ENCODE measurements around the gene CERS5.
"Not testable (repeated sequence)": the region's sequence is repeated elsewhere in the genome, so short reads cannot be mapped to it uniquely, and the experiment has no call there.

The CERS5 gene

GRCh38 chr12:50186681-50187080 is 19.5 kb upstream of the CERS5 start:
- DNase-seq = no peak

GRCh38 chr12:50185970-50186663 is 18.9 kb upstream of the CERS5 start:
- no peak for DNase-seq

GRCh38 chr12:50185301-50185895 is 18.2 kb upstream of the CERS5 start:
- DNase-seq = no peak

- DNase-seq = no peak
Observed at GRCh38 chr12:50184261-50184660, 17.1 kb upstream of the CERS5 start.

GRCh38 chr12:50182461-50182860 is 15.3 kb upstream of the CERS5 start:
- DNase-seq = no peak

GRCh38 chr12:50181691-50182090 is 14.5 kb upstream of the CERS5 start:
- DNase-seq = no peak

GRCh38 chr12:50175716-50176026 is 8.5 kb upstream of the CERS5 start:
- DNase-seq = no peak

- DNase-seq = no peak
Observed at GRCh38 chr12:50174971-50175715, 8.0 kb upstream of the CERS5 start.

- DNase-seq = no peak
Observed at GRCh38 chr12:50166799-50167048, 445 bp downstream of the CERS5 start.

GRCh38 chr12:50164963-50165362 is 2.2 kb downstream of the CERS5 start:
- DNase-seq = no peak

GRCh38 chr12:50162230-50162629 is 4.9 kb downstream of the CERS5 start:
- no peak for DNase-seq

- DNase-seq = no peak
Observed at GRCh38 chr12:50160643-50161042, 6.5 kb downstream of the CERS5 start.

- no peak for DNase-seq
Observed at GRCh38 chr12:50157259-50157658, 9.9 kb downstream of the CERS5 start.

GRCh38 chr12:50156641-50157040 is 10.5 kb downstream of the CERS5 start:
- no peak for DNase-seq

GRCh38 chr12:50154947-50155346 is 12.2 kb downstream of the CERS5 start:
- not testable (repeated sequence) for DNase-seq

GRCh38 chr12:50151047-50151687 is 16.0 kb downstream of the CERS5 start:
- DNase-seq = no peak

- no peak for DNase-seq
Observed at GRCh38 chr12:50149311-50149710, 17.9 kb downstream of the CERS5 start.

GRCh38 chr12:50148011-50148410 is 19.2 kb downstream of the CERS5 start:
- DNase-seq = not testable (repeated sequence)

- DNase-seq = no peak
Observed at GRCh38 chr12:50147281-50147680, 19.9 kb downstream of the CERS5 start.

- no peak for DNase-seq
Observed at GRCh38 chr12:50145439-50145838, 21.7 kb downstream of the CERS5 start.

- no peak for DNase-seq
Observed at GRCh38 chr12:50142993-50143392, 24.2 kb downstream of the CERS5 start.

- no peak for DNase-seq
Observed at GRCh38 chr12:50132505-50133135, 34.5 kb downstream of the CERS5 start.

GRCh38 chr12:50129290-50129689 is 37.9 kb downstream of the CERS5 start:
- DNase-seq = no peak

- DNase-seq = no peak
Observed at GRCh38 chr12:50127546-50127945, 39.6 kb downstream of the CERS5 start.
